Measurements from ENCODE around the gene PLCH1. TPM values are rescaled to one million over a fixed set of nuclear protein-coding genes. Genes with fewer than 3 reads are reported as not detected.

PLCH1 gene
- total RNA-seq, 1 donor from 2014 or later, result 10.9 TPM

DNA sequence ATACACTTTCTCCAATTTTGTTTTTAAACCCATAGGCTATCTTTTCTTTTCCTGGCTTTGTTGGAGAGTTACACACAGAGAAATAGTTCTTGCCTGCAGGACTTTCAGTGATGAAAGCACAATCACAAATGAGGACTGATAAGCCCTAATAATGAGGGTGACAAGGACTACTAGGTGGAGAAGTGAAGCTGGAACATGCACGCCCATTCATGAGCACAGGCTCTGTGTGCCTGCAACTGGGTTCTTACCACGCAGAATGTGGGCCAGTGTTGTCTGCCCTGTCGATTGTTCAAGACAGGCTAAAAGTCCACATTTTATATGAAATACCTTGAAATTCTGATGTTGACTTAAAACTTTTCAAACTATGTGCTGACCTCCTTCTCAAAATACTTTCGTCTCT is 289.1 kb downstream of the PLCH1 start:
- no peak for DNase-seq

DNA sequence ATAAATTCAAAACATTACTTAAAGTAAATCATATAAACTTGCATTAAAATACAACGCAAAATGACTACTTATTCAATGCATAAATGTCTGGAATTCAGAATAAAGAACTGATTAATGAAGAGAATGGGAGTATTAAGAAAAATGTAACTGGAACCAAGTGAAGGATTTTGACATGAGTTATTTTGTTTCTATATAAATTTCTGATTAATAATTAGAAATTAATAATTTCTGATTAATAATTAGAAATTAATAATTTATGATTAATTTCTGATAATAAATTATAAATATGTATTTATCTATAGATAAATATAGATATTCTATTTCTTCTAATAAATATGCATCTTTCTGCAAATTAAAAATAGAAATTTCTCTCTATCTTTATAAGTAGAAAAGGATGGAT is 291.4 kb downstream of the PLCH1 start:
- DNase-seq, result no peak

DNA sequence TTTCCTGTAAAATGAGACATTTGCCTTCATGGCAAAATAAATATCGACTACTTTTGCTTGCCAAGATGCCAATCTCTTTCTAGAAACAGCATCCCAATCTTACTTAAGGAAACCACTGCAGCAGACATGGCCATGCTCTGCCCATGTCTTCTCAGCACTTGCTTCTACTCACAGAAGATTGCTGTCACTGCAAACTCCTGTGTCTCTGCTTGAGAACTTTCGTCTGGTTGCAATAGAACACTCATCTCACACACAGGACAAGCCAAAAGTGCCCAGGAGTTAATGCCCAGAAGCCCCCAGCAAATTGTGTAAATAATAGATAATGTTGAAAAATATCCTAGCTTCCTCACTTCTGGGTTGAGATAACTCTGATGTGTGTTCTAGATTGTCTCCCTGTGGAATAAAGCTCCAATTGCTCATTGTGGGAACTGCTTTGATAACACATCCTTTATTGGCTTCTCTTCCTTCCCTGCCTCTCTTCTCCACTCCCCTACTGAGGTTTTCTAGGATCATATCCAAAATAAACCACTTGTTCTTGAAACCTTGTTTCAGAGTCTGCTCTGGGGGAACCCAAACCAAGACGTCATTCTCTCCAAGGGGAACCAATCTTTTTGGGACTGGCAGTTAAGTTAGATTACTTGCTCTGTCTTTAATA is 295.1 kb downstream of the PLCH1 start:
- no peak for DNase-seq

DNA sequence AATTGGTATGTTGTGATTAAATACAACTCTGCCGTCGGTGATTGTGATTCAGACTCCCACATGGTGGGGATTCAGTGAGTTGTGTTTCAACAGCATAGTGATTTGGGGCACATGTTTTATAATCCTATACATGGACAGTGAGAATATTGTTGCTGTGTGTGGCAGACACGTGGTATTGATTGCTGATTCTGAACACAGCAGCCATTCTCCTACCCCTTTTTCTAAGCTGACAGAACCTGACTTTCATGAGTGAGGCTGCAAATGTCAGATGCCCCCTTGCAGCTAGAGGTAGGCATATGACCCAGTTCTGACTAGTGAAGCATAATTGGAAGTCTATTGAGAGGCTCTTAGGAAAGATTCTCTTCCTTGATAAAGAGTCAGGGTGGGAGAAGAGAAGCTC is 296.3 kb downstream of the PLCH1 start:
- DNase-seq, result no peak

DNA sequence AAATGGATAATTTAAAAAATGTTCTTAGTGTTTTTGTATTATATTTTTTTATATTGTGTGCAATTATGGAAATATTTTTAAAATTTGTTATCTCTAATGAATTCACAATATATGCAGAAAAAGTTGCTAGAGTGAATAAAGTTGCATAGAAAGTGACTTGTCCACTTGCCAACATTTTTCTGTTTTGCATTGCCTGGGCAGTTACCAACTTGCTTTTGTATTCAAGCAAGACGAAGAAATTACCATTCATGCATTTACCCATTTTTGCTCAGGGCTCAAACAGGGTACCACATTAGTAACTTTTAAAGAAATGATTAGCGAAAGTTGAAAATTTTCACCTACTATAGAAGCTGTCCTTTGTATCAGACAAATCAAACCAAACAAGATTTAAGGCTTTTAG is 298.5 kb downstream of the PLCH1 start:
- no peak for DNase-seq

DNA sequence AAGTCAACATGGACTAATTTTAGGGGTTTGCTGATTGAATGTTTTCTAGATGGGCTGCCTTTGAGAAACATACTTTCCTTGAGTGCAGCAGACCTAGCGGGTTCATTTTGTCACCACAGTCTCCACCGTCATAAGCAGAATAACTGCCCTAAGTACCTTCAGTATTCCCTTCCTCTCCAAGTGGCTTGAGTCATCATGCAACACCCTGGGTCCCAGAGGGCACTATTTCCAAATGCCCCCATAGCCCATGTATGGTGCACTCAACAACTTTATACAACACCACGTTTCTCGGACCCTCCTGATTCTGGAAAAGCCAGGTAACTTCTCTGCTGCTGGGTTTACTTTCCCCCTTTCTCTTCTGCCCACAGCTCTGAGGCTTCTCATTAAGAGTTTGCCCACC is 300.1 kb downstream of the PLCH1 start:
- no peak for DNase-seq

DNA sequence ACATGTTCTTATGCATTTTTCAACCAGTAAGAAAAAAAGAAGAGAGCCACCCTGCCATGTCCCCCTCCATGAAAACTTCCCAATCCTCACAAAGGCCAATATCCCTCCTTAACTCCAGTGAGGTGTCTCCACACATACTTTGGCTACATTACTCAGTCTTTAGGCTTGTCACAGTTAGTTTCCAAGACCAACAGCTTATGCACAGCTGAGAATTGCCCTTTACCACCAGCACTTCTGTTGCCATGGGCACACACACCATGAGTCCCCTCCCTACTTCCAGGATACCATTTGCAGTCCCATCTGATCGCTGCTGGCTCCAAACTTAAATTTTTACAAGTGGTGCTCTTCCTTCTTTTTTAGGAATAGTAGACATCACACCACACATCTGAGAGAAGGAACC is 301.1 kb downstream of the PLCH1 start:
- DNase-seq, result no peak

DNA sequence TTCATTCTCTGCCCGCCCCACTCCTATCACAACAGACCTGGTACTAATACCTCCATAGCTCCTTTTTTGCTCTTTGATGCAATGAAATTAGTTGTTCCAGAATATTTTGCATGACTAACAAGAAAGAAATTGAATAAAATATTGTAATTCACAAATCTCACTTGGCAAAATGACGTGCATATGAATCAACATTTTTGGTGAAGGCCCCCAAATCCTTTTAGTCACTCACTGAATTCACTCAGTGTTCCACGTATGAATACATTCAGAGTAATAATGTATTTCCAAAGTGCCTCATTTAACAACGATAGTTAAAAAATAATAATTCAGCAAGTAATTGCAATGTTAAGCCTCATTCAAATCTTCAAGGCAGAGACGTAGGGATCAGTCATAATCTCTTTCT is 302.8 kb downstream of the PLCH1 start:
- DNase-seq, result no peak

DNA sequence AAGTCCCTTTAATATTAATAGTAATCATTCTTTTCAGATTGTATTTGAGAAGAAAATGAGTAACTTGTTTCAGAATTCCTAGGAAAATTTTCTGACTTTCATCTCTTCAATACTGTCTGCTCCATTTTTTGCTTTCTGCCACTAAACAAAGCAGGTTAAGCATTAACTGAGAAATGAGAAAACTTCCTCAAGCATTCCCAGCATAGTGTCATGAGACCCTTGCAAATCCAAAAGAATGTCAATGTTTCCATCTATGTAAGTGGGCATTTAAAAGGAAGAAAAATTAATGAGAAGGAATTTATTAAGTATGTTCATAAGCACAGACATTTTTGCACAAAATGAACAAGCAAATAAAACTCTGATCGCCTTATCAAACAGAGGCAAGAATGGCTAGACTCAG is 303.4 kb downstream of the PLCH1 start:
- DNase-seq, result no peak

DNA sequence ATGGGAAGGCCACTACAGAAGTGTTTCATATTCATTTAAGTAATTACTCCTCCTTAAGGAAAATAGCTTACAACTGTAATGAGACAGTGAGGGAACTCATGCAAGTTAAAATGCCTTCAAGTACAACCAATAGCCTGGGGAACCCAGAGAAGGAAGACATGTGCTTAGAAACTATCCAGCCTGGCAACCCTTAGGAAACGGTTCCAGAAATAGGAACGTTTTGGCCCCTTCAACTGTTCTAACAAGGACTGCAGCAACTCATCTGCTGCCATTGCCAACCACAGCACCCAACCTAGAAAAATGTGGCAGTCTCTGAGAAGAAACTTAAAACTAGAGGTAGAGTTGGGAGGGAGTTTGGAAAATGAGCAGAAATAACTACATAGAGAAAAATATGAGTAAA is 303.8 kb downstream of the PLCH1 start:
- DNase-seq, result no peak

DNA sequence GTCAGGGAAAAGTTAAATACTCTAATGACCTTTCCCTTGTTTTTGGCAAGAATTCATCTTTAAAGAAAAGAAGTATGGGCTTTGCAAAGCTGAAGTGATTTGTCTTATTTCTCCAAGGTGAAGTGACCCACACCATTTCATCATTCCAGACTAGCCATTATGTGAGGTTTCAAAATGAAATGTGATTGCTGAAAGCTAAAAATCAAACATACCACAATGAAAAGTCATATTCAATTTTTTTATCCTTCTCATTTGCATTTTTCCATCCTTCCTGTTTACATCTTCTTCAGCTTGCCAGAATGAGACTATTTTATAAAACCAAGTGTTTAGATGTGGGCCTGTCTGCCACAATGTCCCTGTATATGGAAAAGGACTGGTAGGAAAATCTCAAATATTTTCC is 309.1 kb downstream of the PLCH1 start:
- no peak for DNase-seq

DNA sequence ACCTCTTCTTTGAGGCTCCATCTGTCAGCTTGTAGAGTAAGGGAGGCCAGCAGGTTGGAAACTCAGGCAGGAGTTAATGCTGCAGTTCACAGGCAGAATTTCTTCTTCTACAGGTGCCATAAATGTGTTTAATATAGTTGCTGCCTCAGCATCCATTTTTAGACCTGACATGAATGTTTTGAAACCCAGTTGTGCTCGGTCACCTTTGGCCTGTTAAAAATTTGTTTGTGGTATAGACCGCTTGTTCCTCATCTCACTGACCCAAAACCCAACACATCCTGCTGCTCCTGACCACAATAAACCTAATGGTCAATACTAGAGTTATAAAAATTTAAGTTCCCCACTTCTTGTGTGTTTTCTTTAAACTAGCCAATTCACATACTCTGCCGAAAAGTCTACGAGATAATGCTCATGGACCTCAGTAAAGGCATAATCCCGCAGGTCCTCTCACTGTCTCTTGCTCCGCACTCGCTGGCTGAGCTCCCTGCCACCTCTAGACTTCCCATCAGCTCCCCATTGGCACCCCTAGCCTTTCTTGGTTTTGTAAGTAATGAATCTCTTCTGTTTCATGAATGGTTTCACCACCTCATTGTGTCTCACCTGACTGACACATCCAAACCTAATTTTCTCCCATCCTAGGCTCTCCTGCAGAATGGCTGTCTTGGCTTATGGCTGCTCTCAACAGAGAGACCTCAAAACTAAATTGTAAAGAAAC is 312.9 kb downstream of the PLCH1 start:
- no peak for DNase-seq

DNA sequence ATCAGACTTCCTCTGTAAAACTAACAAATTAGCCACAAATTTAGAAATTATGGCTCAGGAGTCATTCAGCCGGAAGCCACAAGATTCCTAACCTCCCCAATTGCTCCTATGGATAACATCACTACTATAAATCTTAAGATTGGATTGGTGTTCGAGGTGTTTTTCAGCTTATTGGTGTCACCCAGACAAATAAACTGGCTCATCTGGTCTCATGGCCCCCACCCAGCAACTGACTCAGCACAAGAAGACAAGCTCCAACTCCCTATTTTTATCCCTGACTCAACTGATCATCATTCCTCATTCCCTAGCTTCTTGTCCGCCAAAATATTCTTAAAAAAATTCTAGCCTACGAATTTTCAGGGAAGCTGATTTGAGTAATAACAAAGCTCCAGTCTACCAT is 316.3 kb downstream of the PLCH1 start:
- DNase-seq, result no peak

DNA sequence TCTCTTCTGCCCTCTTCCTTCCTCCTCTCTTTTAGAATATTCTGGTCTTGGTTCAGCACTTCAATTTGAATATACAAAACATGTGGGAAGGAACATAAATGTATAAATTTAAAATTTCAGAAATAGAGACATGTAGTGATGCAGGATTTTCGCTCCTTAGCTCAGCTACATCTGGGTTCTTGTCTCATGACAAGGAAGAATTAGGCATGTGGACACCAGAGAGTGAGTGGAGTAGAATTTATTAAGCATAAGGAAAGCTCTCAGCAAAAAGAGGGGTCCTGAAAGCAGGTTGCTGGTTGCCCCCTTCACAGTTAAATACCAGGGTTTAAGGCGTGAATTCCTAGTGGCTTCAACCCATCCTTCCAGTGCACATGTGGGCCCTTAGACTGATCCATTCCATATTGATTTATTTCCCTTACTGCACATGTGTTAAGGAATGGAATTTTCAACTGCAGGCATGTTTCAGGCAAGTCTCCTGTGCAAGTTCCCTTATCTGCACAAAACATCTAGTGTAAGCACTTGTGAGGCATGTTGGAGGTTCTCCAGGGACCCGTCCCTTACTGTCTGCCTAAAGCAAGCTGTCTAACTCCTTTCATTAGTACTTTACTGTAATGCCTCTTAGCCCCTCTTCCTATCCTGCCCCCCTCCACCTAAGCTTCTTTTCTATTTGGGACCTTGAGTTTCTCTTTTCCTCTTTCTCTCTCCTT is 318.2 kb downstream of the PLCH1 start:
- DNase-seq, result no peak

DNA sequence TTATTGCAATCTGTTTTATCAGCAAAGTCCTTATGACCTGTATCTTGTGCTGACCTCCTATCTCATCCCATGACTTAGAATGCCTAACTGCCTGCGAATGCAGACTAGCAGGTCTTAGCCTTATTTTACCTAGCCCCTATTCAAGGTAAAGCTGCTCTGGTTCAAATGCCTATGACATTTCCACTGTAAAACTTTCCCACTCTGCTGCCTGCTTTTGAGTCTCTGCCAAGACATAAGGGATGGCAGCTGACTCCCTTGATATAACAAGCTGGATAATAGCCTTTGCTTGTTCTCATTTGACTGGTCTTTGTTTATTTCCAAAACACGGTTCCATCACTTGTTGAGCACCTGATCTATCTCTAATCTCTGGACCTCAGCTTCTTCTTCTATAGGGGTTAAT is 319.5 kb downstream of the PLCH1 start:
- no peak for DNase-seq

DNA sequence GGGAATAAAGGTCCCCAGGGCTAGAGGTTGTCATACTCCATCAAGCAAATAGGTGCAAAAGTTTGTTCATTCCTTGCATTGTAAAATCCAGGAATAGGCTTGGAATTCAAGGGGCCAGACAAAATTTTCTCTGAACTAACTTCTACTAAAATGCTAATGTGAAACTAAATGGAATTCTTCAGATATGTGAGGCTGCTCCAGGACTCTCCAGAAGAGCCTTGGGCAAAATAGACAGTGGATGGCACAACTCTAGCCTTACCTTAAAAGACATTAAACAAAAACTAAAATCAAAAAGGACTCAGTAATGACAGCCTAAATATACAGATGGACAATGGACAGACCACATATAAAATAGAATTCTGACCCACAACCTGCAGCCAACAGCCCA is 320.6 kb downstream of the PLCH1 start:
- DNase-seq, result no peak

DNA sequence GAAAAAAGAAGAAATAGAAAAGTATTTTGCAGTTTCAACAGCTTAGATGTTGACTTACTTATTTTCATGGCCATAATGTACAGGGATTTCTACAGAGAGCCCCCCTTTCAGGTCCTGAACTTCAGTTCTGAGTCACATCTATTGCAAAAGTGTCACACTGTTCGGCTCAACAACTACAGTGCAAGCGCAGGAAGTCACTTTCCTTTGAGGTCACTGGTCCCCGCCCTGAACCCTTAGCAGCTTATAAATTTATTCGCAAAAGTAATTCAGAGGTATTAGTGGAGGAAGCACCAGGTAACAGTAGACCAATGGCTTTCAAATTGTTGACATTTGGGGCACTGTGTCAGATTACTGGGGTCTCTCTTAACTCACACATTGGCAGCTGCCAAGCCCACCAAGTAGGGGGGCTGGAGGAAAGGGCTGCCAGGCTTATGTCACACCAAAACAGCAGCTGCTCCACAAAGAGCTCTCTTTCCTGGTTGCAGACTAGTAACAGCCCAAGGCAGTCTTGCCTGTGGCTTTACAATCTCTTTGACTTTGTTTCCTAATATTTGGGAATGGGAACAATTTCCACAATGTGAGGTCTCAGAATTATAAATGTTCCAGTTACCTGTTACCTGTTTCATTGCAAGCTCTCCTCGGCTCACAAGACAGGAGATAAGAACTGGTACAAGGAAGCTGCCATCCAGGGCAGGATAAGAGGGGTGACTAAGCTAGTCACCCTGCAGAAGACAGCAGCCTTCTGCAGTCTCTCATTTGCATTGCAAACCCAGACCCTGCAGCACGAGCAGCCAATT is 321.1 kb downstream of the PLCH1 start:
- DNase-seq, result no peak

DNA sequence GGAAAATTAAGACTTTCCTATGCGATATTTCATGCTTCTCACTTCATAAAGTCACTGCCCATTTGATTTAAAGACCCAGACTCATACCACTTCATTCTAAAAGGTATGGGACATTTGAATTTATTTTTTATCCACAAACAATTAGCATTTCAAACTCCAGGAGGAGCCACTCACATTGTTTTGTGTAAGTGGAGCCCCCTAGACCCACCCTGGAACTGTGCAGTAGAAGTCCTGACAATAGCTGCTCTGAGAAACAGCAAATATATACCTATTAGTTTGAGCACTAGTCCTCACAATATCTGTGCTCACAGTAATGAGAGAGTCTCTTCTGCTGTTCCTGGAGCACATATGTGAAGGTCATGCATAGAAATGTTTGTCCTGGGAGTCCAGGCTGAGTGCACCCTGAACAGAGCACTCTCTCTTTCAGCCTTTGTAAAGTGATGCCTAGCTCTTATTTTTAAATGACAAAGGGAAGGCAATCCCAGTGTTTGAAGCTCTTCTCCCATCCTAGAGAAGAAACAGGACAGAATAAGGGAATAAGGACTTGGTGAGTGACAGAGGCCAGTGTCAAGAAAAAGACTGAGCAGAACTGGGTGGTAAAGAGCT is 323.9 kb downstream of the PLCH1 start:
- no peak for DNase-seq

DNA sequence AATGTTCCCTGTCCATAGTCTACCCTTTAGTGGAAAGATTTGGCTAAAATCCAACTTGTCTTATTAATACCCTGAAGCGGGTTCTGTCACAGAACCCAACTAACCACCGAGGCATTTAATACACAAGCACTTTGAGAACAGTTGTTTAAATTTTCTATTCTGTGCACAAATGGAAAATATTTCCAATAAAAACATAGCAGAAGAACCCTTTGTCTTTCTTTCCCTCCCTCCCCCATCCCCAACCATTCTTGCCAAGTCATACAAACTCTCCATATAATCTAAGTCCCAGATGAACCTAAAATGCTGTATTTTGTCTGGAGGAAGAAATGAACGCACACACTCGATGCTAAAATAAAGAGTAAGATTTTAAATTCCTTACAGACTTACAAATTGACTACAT is 324.5 kb downstream of the PLCH1 start:
- no peak for DNase-seq

DNA sequence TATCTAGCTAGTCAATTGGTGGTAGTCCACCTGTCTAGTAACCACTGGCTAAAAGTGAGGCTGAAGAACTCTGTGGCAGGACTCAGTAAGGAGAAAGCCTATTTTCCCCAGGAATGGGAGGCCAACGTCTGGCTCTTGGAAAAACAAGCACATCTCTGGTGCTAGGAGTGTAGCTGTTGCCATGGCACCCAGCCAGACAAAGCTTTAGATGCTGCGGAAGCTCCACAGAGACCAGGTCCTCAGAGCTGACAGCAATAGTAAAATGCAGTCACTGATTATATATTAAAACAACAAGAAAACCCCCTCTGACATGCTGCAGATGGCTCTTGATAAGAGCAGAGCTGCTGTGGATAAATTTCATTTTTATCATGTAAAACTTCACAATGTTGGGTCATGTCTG is 326.5 kb downstream of the PLCH1 start:
- no peak for DNase-seq

DNA sequence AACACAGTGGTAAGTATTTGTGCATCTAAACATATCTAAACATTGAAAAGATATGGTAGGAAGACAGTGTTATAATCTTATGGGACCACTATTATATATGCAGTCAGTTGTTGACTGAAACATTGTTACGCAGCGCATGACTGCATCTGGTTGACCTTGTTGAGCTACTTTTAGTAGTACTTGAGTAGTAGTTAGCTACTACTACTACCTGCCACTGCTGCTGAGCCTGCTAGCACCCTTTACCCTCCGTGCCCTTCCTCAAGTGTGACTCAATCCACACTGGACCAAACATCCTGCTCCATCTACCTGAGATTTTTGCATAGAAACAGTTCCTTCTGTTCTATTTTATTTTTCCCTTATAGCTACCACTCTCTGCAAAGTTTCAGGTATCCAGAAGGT is 327.8 kb downstream of the PLCH1 start:
- no peak for DNase-seq

DNA sequence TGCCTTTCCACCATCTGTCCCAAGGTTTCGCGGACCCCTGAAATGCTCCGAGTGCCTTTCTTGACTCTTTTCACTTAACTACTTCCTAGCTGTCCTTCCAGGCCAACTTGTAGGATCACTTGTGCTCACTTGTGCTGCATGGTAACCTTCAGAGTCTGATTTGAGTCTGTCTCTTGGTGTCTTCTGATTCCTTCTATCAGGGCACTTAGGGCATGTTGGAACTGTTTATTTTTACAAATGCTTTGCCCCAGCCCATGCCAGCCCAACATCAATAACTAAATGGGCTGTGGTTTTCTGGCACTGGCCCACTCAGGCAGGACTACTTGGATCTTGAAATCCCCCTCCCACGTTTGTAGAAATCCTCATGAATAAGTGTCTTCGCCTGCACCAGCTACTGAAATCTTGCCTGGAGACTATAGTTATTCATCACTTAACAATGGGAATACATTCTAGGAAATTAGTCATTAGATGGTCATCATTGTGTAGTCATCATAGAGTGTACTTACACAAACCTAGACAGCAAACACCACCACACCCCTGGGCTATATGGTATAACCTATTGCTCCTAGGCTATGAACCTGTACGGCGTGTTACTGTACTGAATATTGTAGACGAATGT is 328.3 kb downstream of the PLCH1 start:
- DNase-seq, result no peak
